ENCODE measurements around the gene SFMBT2. TPM values are rescaled to one million over a fixed set of nuclear protein-coding genes. Genes with fewer than 3 reads are reported as not detected.

The SFMBT2 gene
- total and polyA plus RNA-seq, 2 of the 4 experiments (the other 2 are of a cell fraction) = 0.70 to 1.3 TPM

GRCh38 chr10:7343040-7343439 lies 67.8 kb downstream of the SFMBT2 start:
- H2BK15ac ChIP-seq (ENCODE audit: low read depth, low read length) = no peak overlapping the region
- no peak overlapping the region for H2AK5ac ChIP-seq (ENCODE audit: low read depth, low read length)
- H2BK20ac ChIP-seq (ENCODE audit: low read depth, low read length) = no peak overlapping the region
- dilution Hi-C loops (cut with HindIII; ENCODE audit: low sequenced_read_pairs, unreplicated experiment) = no loop called here
- H3K4me3 ChIP-seq (ENCODE audit: insufficient read depth, low read depth, low read length) = no peak overlapping the region
- POLR2A ChIA-PET (ENCODE audit: unreplicated experiment) = no interaction called here
- H4K20me1 ChIP-seq (ENCODE audit: insufficient read depth, low read length) = no peaks in the 10 kb centered on the region
- no peak overlapping the region for H2AFZ ChIP-seq (replicated peaks; ENCODE audit: low read length, poor library complexity)
- no peaks in the 10 kb centered on the region for H3K27me3 ChIP-seq (ENCODE audit: control insufficient read depth, insufficient read depth, low read length)
- H3K23ac ChIP-seq (ENCODE audit: low read depth, low read length) = no peak overlapping the region
- in situ Hi-C loops (cut with MboI; ENCODE audit: low sequenced_read_pairs) = no loop called here
- H3K18ac ChIP-seq (ENCODE audit: low read depth, low read length) = no peak overlapping the region
- H3K56ac ChIP-seq (ENCODE audit: extremely low read depth, insufficient read depth, low read length) = no peak overlapping the region
- no peak for DNase-seq
- H3K9me1 ChIP-seq (ENCODE audit: insufficient read depth, low read length) = no peaks in the 10 kb centered on the region
- no peak overlapping the region for H2BK120ac ChIP-seq (ENCODE audit: low read depth, low read length)
- no peak overlapping the region for H4K91ac ChIP-seq (ENCODE audit: insufficient read depth, low read depth, low read length)
- no peak overlapping the region for H4K8ac ChIP-seq (ENCODE audit: low read depth in 2 of 2, low read length in 2 of 2)
- no TSS peak for BruUV-seq (replicated peaks)
- H3K9me3 ChIP-seq (ENCODE audit: control insufficient read depth, insufficient read depth, low read length) = no peaks in the 10 kb centered on the region; the same call in 1 of the 2 replicates
- no peak overlapping the region for H3K27ac ChIP-seq (ENCODE audit: insufficient read depth, low read length)
- H4K5ac ChIP-seq (ENCODE audit: low read depth, low read length) = no peak overlapping the region
- H3K4me1 ChIP-seq (ENCODE audit: control insufficient read depth, insufficient read depth, low read length) = no peaks in the 10 kb centered on the region
- no peak overlapping the region for H3K9ac ChIP-seq (ENCODE audit: low read depth, low read length)
- TF ChIP-seq POLR2A (IDR thresholded peaks at IDR 0.05; ENCODE audit: low read depth, low read length) (no peak), RFX5 (IDR thresholded peaks at IDR 0.05; ENCODE audit: low read depth, low read length) (no peak), RCOR1 (IDR thresholded peaks at IDR 0.05; ENCODE audit: insufficient replicate concordance, low read length) (no peak), CHD1 (IDR thresholded peaks at IDR 0.05; ENCODE audit: low read depth, low read length) (no peak), NFE2L2 (IDR thresholded peaks at IDR 0.05; ENCODE audit: low read depth, low read length) (no peak), BHLHE40 (IDR thresholded peaks at IDR 0.05; ENCODE audit: low read depth, low read length) (no peak), RAD21 (IDR thresholded peaks at IDR 0.05; ENCODE audit: low read length) (no peak), MXI1 (IDR thresholded peaks at IDR 0.05; ENCODE audit: borderline replicate concordance, low read depth, low read length) (no peak), FOS (IDR thresholded peaks at IDR 0.05; ENCODE audit: low read depth, low read length) (no peak), CTCF (conservative IDR thresholded peaks at IDR 0.05; ENCODE audit: low read depth, low read length) (no peak), USF2 (IDR thresholded peaks at IDR 0.05; ENCODE audit: low read depth, low read length) (no peak), SMC3 (IDR thresholded peaks at IDR 0.05; ENCODE audit: low read depth, low read length) (no peak), MAFK (IDR thresholded peaks at IDR 0.05; ENCODE audit: low read depth, low read length) (no peak)
- no CpG with 5 or more reads among the region's 3 CpGs for WGBS, 2 experiments (ENCODE audit: extremely low coverage in 2 of 2, insufficient read length in 1 of 2)
- H2AK9ac ChIP-seq (replicated peaks; ENCODE audit: low read depth, low read length, poor library complexity) = no peak overlapping the region
- ATAC-seq (ENCODE audit: low read depth) = no peak
- no peaks in the 10 kb centered on the region for H3K36me3 ChIP-seq (ENCODE audit: control insufficient read depth, insufficient read depth, low read length)
- no peak overlapping the region for H3K14ac ChIP-seq (replicated peaks; ENCODE audit: low read depth, low read length)
- CTCF ChIA-PET = no interaction called here
- H2BK5ac ChIP-seq (ENCODE audit: low read depth, low read length, poor library complexity, severe bottlenecking) = no peak overlapping the region
- intact Hi-C loops (cut with micrococcal nuclease) = no loop called here
- no peak overlapping the region for H3K4me2 ChIP-seq (ENCODE audit: low read depth, low read length)
- no peaks in the 10 kb centered on the region for H3K79me1 ChIP-seq (ENCODE audit: low read depth in 1 of 2, low read length in 2 of 2)
- no peak overlapping the region for H3K4ac ChIP-seq (ENCODE audit: low read depth, low read length)

Measured in IMR-90 (cell line).